ENCODE results near the gene TMEM87B. TPM values are rescaled to one million over a fixed set of nuclear protein-coding genes. Genes with fewer than 3 reads are reported as not detected.
"Not testable (repeated sequence)": the region's sequence is repeated elsewhere in the genome, so short reads cannot be mapped to it uniquely, and the experiment has no call there.

Gene TMEM87B
- total RNA-seq, 3 donors from 2014 or later: 10.0 to 10.7 (median 10.0) TPM

GRCh38 chr2:112024896-112025491, 30.1 kb upstream of the TMEM87B start:
- ATAC-seq: no peak
- H3K27me3 Mint-ChIP-seq (ENCODE audit: low read depth): peaks cover 2% of the 10 kb centered on the region
- no peak overlapping the region for H3K4me3 Mint-ChIP-seq
- H3K36me3 Mint-ChIP-seq (ENCODE audit: insufficient read depth): no peaks in the 10 kb centered on the region
- no peak for DNase-seq
- no peaks in the 10 kb centered on the region for H3K4me1 Mint-ChIP-seq (ENCODE audit: low read depth)
- H3K9me3 Mint-ChIP-seq: no peaks in the 10 kb centered on the region

DNA sequence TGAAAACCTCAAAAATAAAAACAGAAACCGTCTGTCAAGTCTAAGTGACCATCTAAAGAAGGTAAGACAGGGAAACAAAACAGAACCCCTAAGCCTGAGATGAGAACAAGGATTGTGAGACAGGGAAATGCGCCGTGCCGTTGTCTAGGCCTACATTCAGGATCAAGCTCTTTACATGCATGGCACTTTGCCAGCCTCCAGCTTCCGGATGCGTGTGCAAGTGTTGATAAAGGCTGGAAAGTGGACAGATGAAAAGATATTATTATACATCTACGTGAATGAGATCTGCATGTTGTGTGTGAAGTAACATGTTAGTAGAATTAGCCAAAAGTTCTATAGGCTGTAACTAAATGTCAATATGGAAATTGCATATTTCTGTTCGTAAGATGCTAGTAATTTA, 28.6 kb upstream of the TMEM87B start:
- no peak for DNase-seq
- Mint-ChIP-seq H3K4me1 (ENCODE audit: low read depth) (peaks cover under 1% of the 10 kb centered on the region), H3K4me3 (no peak overlapping the region), H3K36me3 (ENCODE audit: insufficient read depth) (no peaks in the 10 kb centered on the region), H3K27me3 (ENCODE audit: low read depth) (peaks cover 4% of the 10 kb centered on the region), H3K9me3 (no peaks in the 10 kb centered on the region)
- no peak for ATAC-seq

DNA sequence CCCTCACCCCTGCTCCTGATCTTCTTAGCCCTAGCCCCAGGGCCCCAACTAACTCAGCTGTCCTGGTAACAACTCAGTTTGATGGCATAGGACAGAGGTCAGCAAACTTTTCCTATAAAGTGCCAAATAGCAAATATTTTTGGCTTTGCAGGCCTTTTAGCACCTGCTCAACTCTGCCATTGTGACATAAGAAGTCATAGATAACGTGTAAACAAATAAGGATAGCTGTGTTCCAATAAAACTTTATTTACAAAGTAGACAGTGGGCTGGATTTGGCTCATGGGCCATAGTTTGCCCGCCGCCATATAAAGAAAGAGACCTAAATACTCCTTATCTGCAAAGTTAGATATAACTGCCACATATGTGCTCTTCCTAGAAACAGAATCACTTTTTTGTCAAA, 27.3 kb upstream of the TMEM87B start:
- Mint-ChIP-seq H3K9me3 (no peaks in the 10 kb centered on the region), H3K36me3 (ENCODE audit: insufficient read depth) (no peaks in the 10 kb centered on the region), H3K4me1 (ENCODE audit: low read depth) (peaks cover 4% of the 10 kb centered on the region), H3K27me3 (ENCODE audit: low read depth) (peaks cover 7% of the 10 kb centered on the region), H3K4me3 (no peak overlapping the region)
- ATAC-seq (no peak), DNase-seq (no peak)

GRCh38 chr2:112029164-112029563, 25.9 kb upstream of the TMEM87B start:
- H3K36me3 Mint-ChIP-seq (ENCODE audit: insufficient read depth): no peaks in the 10 kb centered on the region
- H3K9me3 Mint-ChIP-seq: no peaks in the 10 kb centered on the region
- ATAC-seq: no peak
- DNase-seq: no peak
- no peak overlapping the region for H3K4me3 Mint-ChIP-seq
- peaks cover 7% of the 10 kb centered on the region for H3K27me3 Mint-ChIP-seq (ENCODE audit: low read depth)
- H3K4me1 Mint-ChIP-seq (ENCODE audit: low read depth): peaks cover 4% of the 10 kb centered on the region

- H3K9me3 Mint-ChIP-seq: no peaks in the 10 kb centered on the region
- no peaks in the 10 kb centered on the region for H3K36me3 Mint-ChIP-seq (ENCODE audit: insufficient read depth)
- peaks cover 7% of the 10 kb centered on the region for H3K27me3 Mint-ChIP-seq (ENCODE audit: low read depth)
- ATAC-seq (no peak), DNase-seq (no peak)
- peaks cover 4% of the 10 kb centered on the region for H3K4me1 Mint-ChIP-seq (ENCODE audit: low read depth)
- no peak overlapping the region for H3K4me3 Mint-ChIP-seq
Measured at GRCh38 chr2:112031473-112032223, 23.4 kb upstream of the TMEM87B start.

DNA sequence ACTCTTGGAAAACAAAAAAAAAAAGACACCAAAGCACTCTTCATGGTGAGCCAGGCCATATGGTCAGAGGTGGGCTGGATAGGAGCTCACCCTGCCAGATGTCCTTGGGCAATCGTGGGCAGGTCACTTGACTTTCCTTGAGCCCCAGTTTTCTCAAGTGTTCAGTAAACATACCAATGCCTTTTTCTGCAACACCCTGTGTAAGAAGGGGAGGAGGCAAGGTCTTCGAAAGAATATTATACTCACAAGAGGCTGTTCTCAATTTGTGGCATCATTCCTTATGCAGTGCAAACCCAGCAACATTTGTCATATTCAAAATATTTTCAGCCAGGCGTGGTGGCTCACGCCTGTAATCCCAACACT, 22.9 kb upstream of the TMEM87B start:
- no peak overlapping the region for H3K4me3 Mint-ChIP-seq
- no peak for DNase-seq
- H3K4me1 Mint-ChIP-seq (ENCODE audit: low read depth): peaks cover 4% of the 10 kb centered on the region
- H3K9me3 Mint-ChIP-seq: no peaks in the 10 kb centered on the region
- no peak for ATAC-seq
- no peaks in the 10 kb centered on the region for H3K36me3 Mint-ChIP-seq (ENCODE audit: insufficient read depth)
- H3K27me3 Mint-ChIP-seq (ENCODE audit: low read depth): peaks cover 7% of the 10 kb centered on the region

DNA sequence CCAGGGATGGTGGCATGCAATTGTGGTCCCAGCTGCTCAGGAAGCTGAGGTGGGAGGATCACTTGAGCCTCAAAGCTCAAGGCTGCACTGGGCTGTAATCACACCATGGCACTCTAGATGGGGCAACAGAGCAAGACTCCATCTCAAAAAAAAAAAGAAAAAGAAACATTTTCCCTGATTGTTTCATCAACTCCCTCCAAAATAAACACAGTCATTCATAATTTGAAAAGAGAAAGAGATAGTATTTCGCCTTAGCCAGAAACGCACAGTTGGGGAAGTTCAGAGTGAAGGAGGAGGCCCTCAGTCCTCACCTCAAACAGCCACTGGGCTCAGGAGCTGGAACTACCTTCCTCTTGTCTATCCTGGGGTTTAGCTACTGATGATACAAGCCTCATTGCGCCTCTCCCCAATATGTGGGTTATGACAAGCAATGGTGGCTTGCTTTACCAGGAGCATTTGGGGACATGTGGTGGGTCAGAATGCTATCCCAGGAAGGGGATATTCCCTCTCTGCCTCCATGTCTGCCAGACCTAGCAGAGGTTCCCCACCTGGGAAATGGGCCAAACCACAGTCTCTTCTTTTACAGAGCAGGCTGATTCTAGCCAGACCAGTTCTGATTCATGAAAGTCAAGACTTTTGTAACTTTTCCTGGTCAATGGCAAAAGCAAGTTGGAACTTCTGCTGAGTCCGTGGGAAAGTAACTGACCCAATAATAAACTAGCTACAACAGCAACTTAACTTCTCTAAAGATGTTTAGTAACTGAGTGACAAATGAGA, 22.2 kb upstream of the TMEM87B start:
- DNase-seq (no peak), ATAC-seq (no peak)
- H3K27me3 Mint-ChIP-seq (ENCODE audit: low read depth): peaks cover 7% of the 10 kb centered on the region
- H3K4me1 Mint-ChIP-seq (ENCODE audit: low read depth): peaks cover 4% of the 10 kb centered on the region
- peaks cover 5% of the 10 kb centered on the region for H3K9me3 Mint-ChIP-seq
- no peak overlapping the region for H3K4me3 Mint-ChIP-seq
- H3K36me3 Mint-ChIP-seq (ENCODE audit: insufficient read depth): no peaks in the 10 kb centered on the region

DNA sequence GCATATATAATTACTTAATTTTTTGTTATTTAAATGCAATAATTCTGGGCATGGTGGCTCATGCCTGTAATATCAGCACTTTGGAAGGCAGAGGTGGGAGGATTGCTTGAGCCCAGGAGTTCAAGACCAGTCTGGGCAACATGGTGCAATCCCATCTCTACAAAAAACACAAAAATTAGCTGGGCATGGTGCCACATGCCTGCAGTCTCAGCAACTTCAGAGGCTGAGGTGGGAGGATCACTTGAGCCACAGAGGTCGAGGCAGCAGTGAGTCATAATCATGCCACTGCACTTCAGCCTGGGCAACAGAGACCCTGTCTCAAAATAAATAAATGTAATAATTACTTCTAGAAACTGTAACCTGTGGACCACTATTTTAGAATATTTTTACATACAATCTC, 21.5 kb upstream of the TMEM87B start:
- ATAC-seq: no peak
- no peaks in the 10 kb centered on the region for H3K36me3 Mint-ChIP-seq (ENCODE audit: insufficient read depth)
- H3K4me3 Mint-ChIP-seq: no peak overlapping the region
- peaks cover 5% of the 10 kb centered on the region for H3K9me3 Mint-ChIP-seq
- peaks cover 7% of the 10 kb centered on the region for H3K27me3 Mint-ChIP-seq (ENCODE audit: low read depth)
- peaks cover 4% of the 10 kb centered on the region for H3K4me1 Mint-ChIP-seq (ENCODE audit: low read depth)
- no peak for DNase-seq

DNA sequence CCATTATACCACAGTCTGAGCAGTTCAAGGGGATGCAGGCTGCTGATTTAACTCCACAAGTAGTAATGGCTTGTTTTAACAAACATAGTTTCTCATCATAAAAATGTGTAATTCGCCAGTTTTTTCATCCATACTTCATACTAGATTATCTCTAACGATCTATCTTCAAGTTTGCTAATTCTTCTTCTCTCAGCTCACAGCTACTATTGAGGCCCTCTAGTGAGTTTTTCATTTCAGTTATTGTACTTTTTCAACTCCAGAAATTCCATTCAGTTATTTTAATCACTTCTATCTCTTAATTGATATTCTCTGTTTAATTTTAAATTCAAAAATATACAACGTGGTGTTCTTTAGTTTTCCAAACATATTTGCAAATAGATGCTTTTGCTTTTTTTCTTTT, 20.1 kb upstream of the TMEM87B start:
- Mint-ChIP-seq H3K36me3 (ENCODE audit: insufficient read depth) (no peaks in the 10 kb centered on the region), H3K9me3 (peaks cover 5% of the 10 kb centered on the region), H3K4me3 (no peak overlapping the region), H3K4me1 (ENCODE audit: low read depth) (peaks cover 4% of the 10 kb centered on the region), H3K27me3 (ENCODE audit: low read depth) (peaks cover 6% of the 10 kb centered on the region)
- no peak for DNase-seq
- no peak for ATAC-seq

DNA sequence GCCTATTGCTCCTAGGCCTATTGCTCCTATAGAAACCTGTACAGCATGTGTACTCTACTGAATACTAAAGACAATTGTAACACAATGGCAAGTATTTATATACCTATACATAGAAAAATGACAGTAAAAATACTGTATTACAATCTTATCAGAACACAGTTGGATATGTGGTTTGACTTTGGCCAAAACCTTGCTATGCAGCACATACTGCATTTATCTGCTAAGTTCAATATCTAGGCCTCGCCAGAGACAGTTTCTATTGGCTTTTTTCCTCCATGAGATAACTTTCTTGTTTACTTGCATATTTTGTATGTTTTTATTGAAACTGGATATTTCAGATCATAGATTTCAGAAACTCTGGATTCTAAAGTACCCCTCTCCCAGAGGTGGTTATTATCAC, 19.3 kb upstream of the TMEM87B start:
- Mint-ChIP-seq H3K36me3 (ENCODE audit: insufficient read depth) (no peaks in the 10 kb centered on the region), H3K9me3 (peaks cover 5% of the 10 kb centered on the region), H3K4me3 (no peak overlapping the region), H3K27me3 (ENCODE audit: low read depth) (peaks cover 4% of the 10 kb centered on the region), H3K4me1 (ENCODE audit: low read depth) (peaks cover 4% of the 10 kb centered on the region)
- ATAC-seq (no peak), DNase-seq (no peak)

DNA sequence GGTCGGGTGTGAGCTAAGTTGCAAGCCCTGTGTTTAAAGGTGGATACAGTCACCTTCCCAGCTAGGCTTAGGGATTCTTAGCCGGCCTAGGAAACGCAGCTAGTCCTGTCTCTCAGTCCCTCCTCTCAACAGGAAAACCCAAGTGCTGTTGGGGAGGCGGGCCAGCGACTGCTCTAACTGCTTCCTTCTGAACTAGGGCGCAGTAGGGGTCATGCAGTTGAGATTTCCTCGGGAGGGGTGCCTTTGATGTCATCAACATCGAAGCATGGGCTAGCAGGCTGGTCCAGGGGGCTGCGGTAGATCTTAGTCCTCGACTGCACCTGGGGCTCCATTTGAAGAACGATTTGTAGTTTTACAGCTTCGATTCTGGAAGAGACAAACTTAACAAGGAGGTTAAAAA, 15.5 kb upstream of the TMEM87B start:
- H3K36me3 Mint-ChIP-seq (ENCODE audit: insufficient read depth); H3K9me3 Mint-ChIP-seq; H3K4me1 Mint-ChIP-seq (ENCODE audit: low read depth); DNase-seq; H3K4me3 Mint-ChIP-seq; H3K27me3 Mint-ChIP-seq (ENCODE audit: low read depth); ATAC-seq: not testable (repeated sequence)

GRCh38 chr2:112040066-112040465, 15.0 kb upstream of the TMEM87B start:
- H3K36me3 Mint-ChIP-seq (ENCODE audit: insufficient read depth); DNase-seq; H3K27me3 Mint-ChIP-seq (ENCODE audit: low read depth); H3K9me3 Mint-ChIP-seq; H3K4me3 Mint-ChIP-seq; H3K4me1 Mint-ChIP-seq (ENCODE audit: low read depth); ATAC-seq: not testable (repeated sequence)

GRCh38 chr2:112041460-112041859, 13.6 kb upstream of the TMEM87B start:
- H3K27me3 Mint-ChIP-seq (ENCODE audit: low read depth); ATAC-seq: not testable (repeated sequence)

DNA sequence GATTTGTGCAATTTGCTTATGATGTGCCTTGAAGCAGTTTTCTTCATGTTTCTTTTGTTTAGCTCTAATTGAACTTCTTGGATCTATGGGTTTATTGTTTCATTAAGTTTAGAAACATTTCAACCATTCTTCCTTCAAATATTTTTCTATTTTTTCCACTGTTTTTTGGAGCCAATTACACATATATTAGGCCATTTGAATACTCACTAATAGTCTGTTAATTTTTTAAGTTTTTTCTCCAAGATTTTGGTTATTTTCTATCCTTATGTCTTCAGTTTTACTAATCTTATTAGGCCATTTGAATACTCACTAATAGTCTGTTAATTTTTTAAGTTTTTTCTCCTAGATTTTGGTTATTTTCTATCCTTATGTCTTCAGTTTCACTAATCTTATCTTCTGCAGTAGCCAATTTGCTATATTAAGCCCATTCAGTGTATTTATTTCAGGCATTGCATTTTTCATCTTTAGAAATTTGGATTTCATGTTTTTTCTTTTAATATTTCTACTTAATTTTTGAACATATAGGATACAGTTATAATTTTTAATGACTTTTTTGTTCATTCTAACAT, 9.5 kb upstream of the TMEM87B start:
- H3K27me3 Mint-ChIP-seq (ENCODE audit: low read depth): peaks cover 8% of the 10 kb centered on the region
- DNase-seq (no peak), ATAC-seq (no peak)
- no peaks in the 10 kb centered on the region for H3K4me1 Mint-ChIP-seq (ENCODE audit: low read depth)
- no peak overlapping the region for H3K4me3 Mint-ChIP-seq
- H3K36me3 Mint-ChIP-seq (ENCODE audit: insufficient read depth): no peaks in the 10 kb centered on the region
- peaks cover 4% of the 10 kb centered on the region for H3K9me3 Mint-ChIP-seq

More at GRCh38 chr2:112041460-112041859, 13.6 kb upstream of the TMEM87B start:
- DNase-seq; H3K36me3 Mint-ChIP-seq (ENCODE audit: insufficient read depth); H3K4me3 Mint-ChIP-seq; H3K4me1 Mint-ChIP-seq (ENCODE audit: low read depth); H3K9me3 Mint-ChIP-seq: not testable (repeated sequence)

All from activated T-cell treated with anti-CD3 and anti-CD28 coated beads, Interleukin-2, amount 50 U/mL, for 4 hours (primary cell).